A673 (cell line): ENCODE measurements around the gene LCAT.

Experiments used
- EZH2 ChIP-seq: fragments of 200-600 bp; sonication (generic); IDR thresholded peaks from 2 replicates; pipeline ENCODE4 v1.6.1; 2017; ENCODE audit warnings: borderline replicate concordance, low read depth, mild to moderate bottlenecking, mixed read lengths, antibody characterized with exemption, low read length; ENCODE audit not compliant: poor library complexity, severe bottlenecking
- TF ChIP-seq, protein P1 (sequence below): fragments of 300-800, 200-600 bp; sonication (generic); conservative IDR thresholded peaks from 2 replicates; pipeline ENCODE4 v1.5.1; 2017; ENCODE audit warnings: low read depth, mild to moderate bottlenecking, antibody characterized with exemption, low read length, moderate library complexity, mixed read lengths

DNA sequence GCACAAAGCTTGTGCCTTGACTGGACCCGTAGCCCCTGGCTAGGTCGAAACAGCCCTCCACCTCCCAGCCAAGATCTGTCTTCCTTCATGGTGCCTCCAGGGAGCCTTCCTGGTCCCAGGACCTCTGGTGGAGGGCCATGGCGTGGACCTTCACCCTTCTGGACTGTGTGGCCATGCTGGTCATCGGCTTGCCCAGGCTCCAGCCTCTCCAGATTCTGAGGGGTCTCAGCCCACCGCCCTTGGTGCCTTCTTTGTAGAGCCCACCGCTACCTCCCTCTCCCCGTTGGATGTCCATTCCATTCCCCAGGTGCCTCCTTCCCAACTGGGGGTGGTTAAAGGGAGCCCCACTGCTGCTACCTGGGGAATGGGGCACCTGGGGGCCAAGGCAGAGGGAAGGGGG, 15.8 kb downstream of the LCAT start:
- TF ChIP-seq, protein P1, sequence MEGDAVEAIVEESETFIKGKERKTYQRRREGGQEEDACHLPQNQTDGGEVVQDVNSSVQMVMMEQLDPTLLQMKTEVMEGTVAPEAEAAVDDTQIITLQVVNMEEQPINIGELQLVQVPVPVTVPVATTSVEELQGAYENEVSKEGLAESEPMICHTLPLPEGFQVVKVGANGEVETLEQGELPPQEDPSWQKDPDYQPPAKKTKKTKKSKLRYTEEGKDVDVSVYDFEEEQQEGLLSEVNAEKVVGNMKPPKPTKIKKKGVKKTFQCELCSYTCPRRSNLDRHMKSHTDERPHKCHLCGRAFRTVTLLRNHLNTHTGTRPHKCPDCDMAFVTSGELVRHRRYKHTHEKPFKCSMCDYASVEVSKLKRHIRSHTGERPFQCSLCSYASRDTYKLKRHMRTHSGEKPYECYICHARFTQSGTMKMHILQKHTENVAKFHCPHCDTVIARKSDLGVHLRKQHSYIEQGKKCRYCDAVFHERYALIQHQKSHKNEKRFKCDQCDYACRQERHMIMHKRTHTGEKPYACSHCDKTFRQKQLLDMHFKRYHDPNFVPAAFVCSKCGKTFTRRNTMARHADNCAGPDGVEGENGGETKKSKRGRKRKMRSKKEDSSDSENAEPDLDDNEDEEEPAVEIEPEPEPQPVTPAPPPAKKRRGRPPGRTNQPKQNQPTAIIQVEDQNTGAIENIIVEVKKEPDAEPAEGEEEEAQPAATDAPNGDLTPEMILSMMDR = no peak
- no peak for TF ChIP-seq EZH2
